UCSD-AML1 (cell line): ENCODE results near the gene SERPINB5.
"Not testable (repeated sequence)": the region's sequence is repeated elsewhere in the genome, so short reads cannot be mapped to it uniquely, and the experiment has no call there.

ENCODE experiments used
- DNase-seq: peaks from one replicate; lab custom pipeline; 2025; ENCODE audit not compliant: unreplicated experiment; lab: John Stamatoyannopoulos, UW

The SERPINB5 gene, protein sequence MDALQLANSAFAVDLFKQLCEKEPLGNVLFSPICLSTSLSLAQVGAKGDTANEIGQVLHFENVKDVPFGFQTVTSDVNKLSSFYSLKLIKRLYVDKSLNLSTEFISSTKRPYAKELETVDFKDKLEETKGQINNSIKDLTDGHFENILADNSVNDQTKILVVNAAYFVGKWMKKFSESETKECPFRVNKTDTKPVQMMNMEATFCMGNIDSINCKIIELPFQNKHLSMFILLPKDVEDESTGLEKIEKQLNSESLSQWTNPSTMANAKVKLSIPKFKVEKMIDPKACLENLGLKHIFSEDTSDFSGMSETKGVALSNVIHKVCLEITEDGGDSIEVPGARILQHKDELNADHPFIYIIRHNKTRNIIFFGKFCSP

DNA sequence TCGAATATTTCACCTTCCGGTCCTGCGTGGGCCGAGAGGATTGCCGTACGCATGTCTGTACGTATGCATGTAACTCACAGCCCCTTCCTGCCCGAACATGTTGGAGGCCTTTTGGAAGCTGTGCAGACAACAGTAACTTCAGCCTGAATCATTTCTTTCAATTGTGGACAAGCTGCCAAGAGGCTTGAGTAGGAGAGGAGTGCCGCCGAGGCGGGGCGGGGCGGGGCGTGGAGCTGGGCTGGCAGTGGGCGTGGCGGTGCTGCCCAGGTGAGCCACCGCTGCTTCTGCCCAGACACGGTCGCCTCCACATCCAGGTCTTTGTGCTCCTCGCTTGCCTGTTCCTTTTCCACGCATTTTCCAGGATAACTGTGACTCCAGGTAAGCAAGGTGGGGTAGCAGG, at the start of gene SERPINB5:
Gene SERPINB5 (plus strand): TSS at position 291 of the 400 bp plus-strand sequence. CDS start 7,471 bp downstream, outside the sequence.
- no peak for DNase-seq

GRCh38 chr18:63427558-63427957, 49.2 kb upstream of the SERPINB5 start:
- DNase-seq: no peak

DNA sequence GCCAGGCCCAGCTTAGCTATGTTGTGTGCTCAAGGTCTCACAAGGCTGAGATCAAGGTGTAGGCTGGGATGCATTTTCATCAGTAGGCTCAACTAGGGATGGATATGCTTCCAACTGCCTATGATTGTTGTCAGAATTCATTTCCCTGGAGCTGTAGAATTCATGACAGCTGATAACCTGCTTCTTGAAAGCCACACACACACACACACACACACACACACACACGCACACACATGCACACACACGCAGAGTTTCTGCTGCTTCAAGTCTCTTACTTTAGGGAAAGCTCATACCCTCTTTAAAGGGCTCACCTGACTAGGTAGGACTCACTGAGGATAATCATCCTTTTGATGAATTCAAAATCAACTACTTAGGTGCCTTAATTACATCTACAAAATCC, 46.2 kb upstream of the SERPINB5 start:
- DNase-seq: no peak

DNA sequence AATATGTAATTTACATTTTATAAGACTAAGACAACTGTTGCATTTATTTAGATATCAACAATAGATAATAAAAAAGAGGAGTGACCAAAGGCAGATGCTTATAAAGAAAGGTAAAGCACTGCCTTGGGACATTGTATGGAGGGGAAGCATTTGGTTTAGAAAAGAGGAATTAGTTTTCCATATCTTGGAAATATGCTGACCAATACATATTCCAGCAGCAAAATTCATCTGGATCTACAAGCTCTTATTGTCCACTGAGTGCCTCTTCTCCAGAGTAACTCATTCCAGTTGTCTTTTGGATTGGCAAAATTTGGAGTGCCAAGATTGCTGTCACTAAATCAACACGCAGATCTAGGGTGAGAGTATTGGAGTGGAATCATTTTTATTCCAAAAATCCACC, 45.6 kb upstream of the SERPINB5 start:
- DNase-seq: no peak

GRCh38 chr18:63433334-63433866, 43.4 kb upstream of the SERPINB5 start:
- DNase-seq: no peak

GRCh38 chr18:63438181-63438580, 38.6 kb upstream of the SERPINB5 start:
- no peak for DNase-seq

GRCh38 chr18:63439334-63439733, 37.4 kb upstream of the SERPINB5 start:
- DNase-seq: peak; percentile 33

GRCh38 chr18:63440219-63440618, 36.5 kb upstream of the SERPINB5 start:
- no peak for DNase-seq

- no peak for DNase-seq
Observed at GRCh38 chr18:63440881-63441280, 35.9 kb upstream of the SERPINB5 start.

DNA sequence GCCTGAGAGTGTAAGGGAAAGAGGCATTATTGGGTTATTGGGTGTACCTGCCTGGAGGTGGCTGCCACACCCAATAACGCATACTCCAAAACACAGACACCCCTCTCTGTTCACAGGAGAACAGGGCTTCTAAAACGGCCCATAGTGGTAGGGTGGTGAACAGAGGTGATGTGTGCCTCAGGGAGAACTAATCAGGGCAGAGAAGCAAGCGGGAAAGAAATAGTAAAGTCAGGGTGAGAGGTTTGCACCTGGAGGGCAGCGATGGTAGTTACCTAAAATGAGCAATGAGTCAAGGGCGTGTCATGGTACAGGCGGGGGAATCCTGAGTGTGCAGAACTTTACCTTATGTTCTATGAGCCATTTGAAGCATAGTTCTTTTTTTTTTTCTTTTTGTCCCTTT, 32.9 kb upstream of the SERPINB5 start:
- DNase-seq: no peak

- DNase-seq: no peak
Observed at GRCh38 chr18:63444580-63444979, 32.2 kb upstream of the SERPINB5 start.

DNA sequence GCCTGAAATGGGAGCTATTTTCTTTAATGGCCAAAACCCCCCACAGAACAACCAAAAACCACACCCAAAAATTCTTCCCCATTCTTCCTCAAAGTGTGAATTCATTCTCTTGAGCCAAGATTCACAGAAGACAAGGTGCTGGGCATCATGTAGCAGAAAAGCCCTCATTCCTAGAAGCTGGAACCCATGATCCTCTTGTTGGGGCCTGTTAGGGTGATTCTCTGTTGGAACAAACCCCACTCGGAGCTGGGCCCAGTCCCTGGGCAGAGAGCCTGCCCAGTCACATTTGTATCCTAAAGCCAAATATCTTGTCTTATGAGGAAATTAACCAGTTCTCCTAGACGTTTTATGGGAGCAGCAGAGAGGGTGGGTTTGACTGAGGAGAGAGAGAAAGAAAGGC, 31.7 kb upstream of the SERPINB5 start:
- DNase-seq: no peak

GRCh38 chr18:63446266-63446665, 30.5 kb upstream of the SERPINB5 start:
- no peak for DNase-seq

GRCh38 chr18:63447066-63447465, 29.7 kb upstream of the SERPINB5 start:
- DNase-seq: no peak

DNA sequence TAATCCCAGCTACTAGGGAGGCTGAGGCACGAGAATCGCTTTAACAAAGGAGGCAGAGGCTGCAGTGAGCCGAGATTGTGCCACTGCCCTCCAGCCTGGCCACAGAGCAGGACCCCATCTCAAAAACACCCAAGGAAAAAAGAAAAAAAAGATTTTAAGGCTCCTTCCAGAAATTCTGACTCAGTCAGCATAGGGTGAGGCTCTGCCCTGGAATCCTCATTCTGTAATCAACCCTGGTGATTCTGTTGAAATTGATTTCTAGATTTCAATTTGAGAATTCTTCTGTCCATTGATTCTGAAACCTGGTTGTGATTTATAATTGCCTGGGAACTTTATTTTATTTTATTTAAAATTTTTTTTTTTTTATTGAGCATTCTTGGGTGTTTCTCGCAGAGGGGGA, 27.3 kb upstream of the SERPINB5 start:
- no peak for DNase-seq

DNA sequence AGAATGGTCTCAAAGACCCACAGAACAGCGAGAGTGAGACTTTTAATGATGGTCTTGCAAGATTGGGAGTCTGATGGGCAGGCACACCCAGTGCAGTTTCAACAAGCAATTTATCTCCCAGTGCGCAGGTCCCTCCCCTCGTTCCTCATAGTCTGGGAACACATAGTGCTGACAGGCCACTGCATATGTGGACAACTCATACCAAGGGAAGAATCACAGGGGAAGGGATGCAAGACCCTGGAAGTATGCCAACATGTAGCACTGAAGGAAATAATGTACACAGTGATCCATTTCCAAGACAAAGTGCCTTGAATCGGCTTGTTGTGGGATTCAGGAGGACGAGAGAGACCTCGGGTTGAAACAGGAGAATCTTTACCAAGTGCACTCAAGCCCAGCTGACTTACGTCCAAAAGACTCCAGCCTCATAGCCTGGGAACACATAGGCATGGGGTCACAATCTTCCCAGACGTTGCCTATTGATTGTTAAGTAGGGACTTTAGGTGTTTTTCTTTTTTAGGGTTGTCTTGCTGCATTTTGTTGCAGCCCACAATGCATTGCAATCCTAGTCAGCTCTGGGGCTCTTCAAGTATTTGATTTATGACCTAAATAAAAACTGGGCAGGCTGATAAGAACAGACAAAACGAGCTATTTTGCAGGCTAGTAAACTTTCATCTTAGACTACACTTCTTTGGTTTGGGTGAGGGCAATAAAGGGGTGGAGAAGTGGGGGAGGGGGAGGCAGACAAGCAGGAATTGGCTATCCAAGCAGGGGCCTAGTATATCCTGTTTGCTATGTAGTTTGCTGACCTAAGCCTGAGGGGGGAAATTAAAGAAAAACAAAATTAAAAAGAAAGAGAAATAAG, 24.7 kb upstream of the SERPINB5 start:
- no peak for DNase-seq

DNA sequence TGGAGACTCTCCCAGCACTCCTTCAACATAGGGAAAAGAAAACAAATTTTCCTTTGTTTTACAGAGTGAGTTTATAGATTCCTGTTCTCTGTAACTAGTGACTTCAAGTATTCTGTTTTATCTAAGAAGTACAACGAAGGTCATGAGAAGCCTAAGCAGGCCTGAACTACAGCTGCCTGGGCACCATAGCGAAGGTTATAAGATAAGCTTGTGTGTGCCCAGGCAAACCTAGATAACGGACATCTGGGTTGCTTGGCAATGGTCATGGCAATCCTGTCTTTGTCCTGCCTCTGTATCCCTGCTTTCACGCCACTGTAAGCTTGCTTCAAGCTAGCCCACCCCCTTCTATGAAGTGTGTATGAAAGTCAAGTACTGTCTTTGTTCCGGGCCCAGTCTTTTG, 24.0 kb upstream of the SERPINB5 start:
- not testable (repeated sequence) for DNase-seq

GRCh38 chr18:63454497-63454896, 22.3 kb upstream of the SERPINB5 start:
- no peak for DNase-seq

DNA sequence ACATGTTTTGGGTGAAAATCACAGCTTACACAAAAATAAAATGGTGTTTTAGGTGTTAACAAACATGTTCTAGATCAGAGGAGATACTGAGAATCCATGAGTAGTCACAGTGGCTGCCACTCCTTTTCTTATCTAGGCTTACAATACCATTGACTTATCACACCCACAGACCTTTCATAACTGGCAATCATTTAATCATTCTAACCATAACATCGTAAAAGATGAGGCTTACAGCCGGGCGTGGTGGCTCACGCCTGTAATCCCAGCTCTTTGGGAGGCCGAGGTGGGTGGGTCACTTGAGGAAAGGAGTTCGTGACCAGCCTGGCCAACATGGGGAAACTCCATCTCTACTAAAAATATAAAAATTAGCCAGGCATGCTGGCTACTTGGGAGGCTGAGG, 18.8 kb upstream of the SERPINB5 start:
- no peak for DNase-seq

DNA sequence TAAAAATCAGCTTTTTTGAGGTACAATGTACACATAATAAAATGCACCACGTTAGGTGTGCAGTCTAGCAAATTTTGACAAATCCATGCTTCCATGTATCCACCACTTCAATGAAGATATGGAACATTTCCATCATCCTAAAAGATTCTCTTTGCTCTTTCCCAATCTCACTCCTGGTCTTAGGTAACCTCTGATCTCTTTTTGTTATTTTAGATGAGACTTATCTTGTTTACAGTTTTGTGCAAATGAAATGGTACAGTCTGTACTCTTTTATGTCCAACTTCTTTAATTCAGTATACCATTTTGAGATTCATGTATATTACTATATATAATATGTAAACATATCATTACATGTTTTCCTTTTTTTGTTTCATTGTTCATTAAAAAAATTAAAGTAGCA, 16.3 kb upstream of the SERPINB5 start:
- DNase-seq: no peak

DNA sequence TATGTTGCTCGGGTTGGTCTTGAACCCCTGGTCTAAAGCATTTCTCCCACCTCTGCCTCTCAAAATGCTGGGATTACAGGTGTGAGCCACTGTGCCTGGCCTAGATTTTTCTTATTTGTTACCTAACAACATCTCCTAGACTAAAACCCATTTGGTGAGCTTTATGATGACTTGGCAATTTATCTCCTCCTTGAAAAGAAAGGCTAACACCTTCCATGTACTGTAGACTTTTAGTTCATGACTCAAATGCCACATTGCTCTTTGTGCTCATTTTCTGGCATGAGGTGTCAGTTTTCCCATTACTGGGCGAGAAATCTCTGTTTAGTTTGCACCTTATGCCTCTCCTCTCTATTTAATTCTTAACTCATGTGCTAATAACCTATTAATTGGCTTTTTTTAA, 12.3 kb upstream of the SERPINB5 start:
- no peak for DNase-seq

DNA sequence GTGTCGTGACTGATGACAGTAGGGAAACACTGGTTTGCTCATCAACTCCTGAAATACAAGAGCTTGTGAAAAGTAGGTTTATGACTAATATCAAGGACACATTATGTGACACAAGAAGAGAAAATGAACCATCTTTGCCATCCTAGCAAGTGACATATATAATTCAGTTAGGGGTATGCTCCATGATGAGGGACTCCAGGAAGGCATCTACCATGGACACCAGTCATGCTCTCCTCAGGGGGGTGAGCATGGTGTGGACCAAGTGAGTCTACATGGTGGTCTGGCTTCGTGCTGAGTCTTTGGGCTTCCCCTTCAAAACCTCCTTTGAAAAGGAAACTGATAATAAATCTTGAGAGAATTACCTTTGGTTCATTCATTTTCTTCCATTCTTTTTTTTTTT, 11.7 kb upstream of the SERPINB5 start:
- no peak for DNase-seq
